Activated CD8-positive, alpha-beta T cell treated with anti-CD3 and anti-CD28 coated beads, Interleukin-2, amount 10 ng/mL, durations not matched to agents 7 days and 5 days (primary cell): ENCODE data around the gene BACH2. TPM values are rescaled to one million over a fixed set of nuclear protein-coding genes. Genes with fewer than 3 reads are reported as not detected.

Experiments
- ATAC-seq: fragments of 150-1000 bp; cut with Tn5 transposase; one replicate; pipeline ENCODE4 v1.10.0; 2021; ENCODE audit warnings: moderate library complexity
- CTCF ChIA-PET: fragments of 350-600 bp; sonication (Branson Sonifier 250); formaldehyde crosslinking; loops from one replicate; lab custom pipeline; 2021; ENCODE audit warnings: antibody characterized with exemption; lab: Charles Lee
- POLR2A ChIA-PET: fragments of 350-600 bp; sonication (Branson Sonifier 250); formaldehyde crosslinking; loops from one replicate; lab custom pipeline; 2021; ENCODE audit warnings: antibody characterized with exemption; lab: Charles Lee
- DNase-seq: peaks from one replicate; pipeline ENCODE4 v3.0.0-alpha.2; 2020
- H3K27ac Mint-ChIP-seq: one replicate; pipeline ENCODE4 v1.8.0; 2021; ENCODE audit warnings: mild to moderate bottlenecking, mixed read lengths
- H3K27me3 Mint-ChIP-seq: one replicate; pipeline ENCODE4 v1.8.0; 2021; ENCODE audit warnings: low read depth, mixed read lengths
- H3K36me3 Mint-ChIP-seq: one replicate; pipeline ENCODE4 v1.8.0; 2021; ENCODE audit warnings: low read depth, mixed read lengths
- H3K4me1 Mint-ChIP-seq: one replicate; pipeline ENCODE4 v1.8.0; 2021; ENCODE audit warnings: low read depth, mixed read lengths
- H3K4me3 Mint-ChIP-seq: one replicate; pipeline ENCODE4 v1.8.0; 2021; ENCODE audit warnings: mild to moderate bottlenecking, mixed read lengths
- H3K9me3 Mint-ChIP-seq: one replicate; pipeline ENCODE4 v1.8.0; 2022; ENCODE audit warnings: mixed read lengths; ENCODE audit not compliant: insufficient read depth
- total RNA-seq, 2 experiments: library from RNA; stranded (reverse); gene quantifications; one replicate each; pipeline ENCODE4 v1.2.3, GENCODE V29; 2021

The BACH2 gene
- total RNA-seq, 2 experiments from 2014 or later = 61.3 to 70.9 TPM

- ATAC-seq (no peak), DNase-seq (no peak)
- POLR2A ChIA-PET = interaction anchor here (0.8 kb wide), 1 partner anchor 100 kb away, joined by 3 read pairs; no protein-coding TSS in a partner anchor
- H3K4me3 Mint-ChIP-seq = no peak overlapping the region
- peaks cover 31% of the 10 kb centered on the region for H3K27me3 Mint-ChIP-seq
- H3K9me3 Mint-ChIP-seq = no peaks in the 10 kb centered on the region
- CTCF ChIA-PET = interaction anchor here (0.9 to 2.9 kb wide), 5 partner anchors 10 to 358 kb away, joined by 3 to 11 read pairs (median 6); no protein-coding TSS in a partner anchor
- peaks cover 8% of the 10 kb centered on the region for H3K36me3 Mint-ChIP-seq
- H3K4me1 Mint-ChIP-seq = peaks cover 11% of the 10 kb centered on the region
- H3K27ac Mint-ChIP-seq = no peak overlapping the region
These were observed 1.9 kb upstream of the BACH2 start for GRCh38 chr6:90298459-90299053.

GRCh38 chr6:90297867-90298381, 1.3 kb upstream of the BACH2 start:
- ChIA-PET POLR2A (interaction anchor here (0.9 kb wide), 1 partner anchor 46 kb away, joined by 3 read pairs; no protein-coding TSS in a partner anchor), CTCF (interaction anchor here (1.1 to 2.9 kb wide), 6 partner anchors 10 to 357 kb away, joined by 5 to 11 read pairs (median 7); no protein-coding TSS in a partner anchor)
- H3K27ac Mint-ChIP-seq = no peak overlapping the region

GRCh38 chr6:90297115-90297866, 648 bp upstream of the BACH2 start:
- H3K27ac Mint-ChIP-seq = no peak overlapping the region
- no peak for ATAC-seq
- ChIA-PET POLR2A (interaction anchor here (0.9 to 2.4 kb wide), 3 partner anchors 13 to 96 kb away, joined by 3 to 11 read pairs (median 3); no protein-coding TSS in a partner anchor), CTCF (interaction anchor here (0.6 to 2.9 kb wide), 6 partner anchors 9 to 357 kb away, joined by 3 to 11 read pairs (median 7); no protein-coding TSS in a partner anchor)
- peaks cover 13% of the 10 kb centered on the region for H3K36me3 Mint-ChIP-seq
- no peak for DNase-seq
- H3K4me3 Mint-ChIP-seq = peak overlapping the region; percentile 59
- H3K27me3 Mint-ChIP-seq = peaks cover 23% of the 10 kb centered on the region
- H3K4me1 Mint-ChIP-seq = peaks cover 24% of the 10 kb centered on the region
- H3K9me3 Mint-ChIP-seq = no peaks in the 10 kb centered on the region

More at GRCh38 chr6:90297867-90298381, 1.3 kb upstream of the BACH2 start:
- Mint-ChIP-seq H3K4me3 (peak overlapping the region; percentile 59), H3K27me3 (peaks cover 25% of the 10 kb centered on the region), H3K9me3 (no peaks in the 10 kb centered on the region), H3K36me3 (peaks cover 8% of the 10 kb centered on the region), H3K4me1 (peaks cover 18% of the 10 kb centered on the region)
- DNase-seq (no peak), ATAC-seq (no peak)

- ChIA-PET POLR2A (interaction anchor here (0.6 to 2.4 kb wide), 27 partner anchors 9 to 291 kb away, joined by 3 to 11 read pairs (median 5); no protein-coding TSS in a partner anchor), CTCF (interaction anchor here (0.7 to 1.5 kb wide), 11 partner anchors 10 to 355 kb away, joined by 3 to 15 read pairs (median 5); no protein-coding TSS in a partner anchor)
- peak overlapping the region; percentile 77 for H3K4me3 Mint-ChIP-seq
- peaks cover 38% of the 10 kb centered on the region for H3K4me1 Mint-ChIP-seq
- DNase-seq = peak; percentile 82
- peaks cover 17% of the 10 kb centered on the region for H3K27me3 Mint-ChIP-seq
- H3K27ac Mint-ChIP-seq = peak overlapping the region; percentile 84
- peak; percentile 50 for ATAC-seq
- no peaks in the 10 kb centered on the region for H3K9me3 Mint-ChIP-seq
- peaks cover 24% of the 10 kb centered on the region for H3K36me3 Mint-ChIP-seq
These were observed 746 bp downstream of the BACH2 start for GRCh38 chr6:90295854-90296340.

GRCh38 chr6:90294989-90295853, 1.4 kb downstream of the BACH2 start:
- H3K27ac Mint-ChIP-seq = peak overlapping the region; percentile 84
- peak overlapping the region; percentile 77 for H3K4me3 Mint-ChIP-seq
- CTCF ChIA-PET = interaction anchor here (0.7 to 3.0 kb wide), 18 partner anchors 9 to 355 kb away, joined by 3 to 30 read pairs (median 6); no protein-coding TSS in a partner anchor
- POLR2A ChIA-PET = interaction anchor here (0.6 to 2.4 kb wide), 30 partner anchors 8 to 292 kb away, joined by 3 to 17 read pairs (median 4); no protein-coding TSS in a partner anchor
- DNase-seq (peak; percentile 69), ATAC-seq (peak; percentile 43)
- no peaks in the 10 kb centered on the region for H3K9me3 Mint-ChIP-seq
- H3K4me1 Mint-ChIP-seq = peaks cover 45% of the 10 kb centered on the region
- peaks cover 14% of the 10 kb centered on the region for H3K27me3 Mint-ChIP-seq
- peaks cover 31% of the 10 kb centered on the region for H3K36me3 Mint-ChIP-seq

- CTCF ChIA-PET = interaction anchor here (0.6 to 3.0 kb wide), 10 partner anchors 10 to 940 kb away, joined by 3 to 30 read pairs (median 8); no protein-coding TSS in a partner anchor
- ATAC-seq = peak; percentile 10
- Mint-ChIP-seq H3K36me3 (peaks cover 36% of the 10 kb centered on the region), H3K9me3 (no peaks in the 10 kb centered on the region), H3K27ac (peak overlapping the region; percentile 84), H3K27me3 (peaks cover 8% of the 10 kb centered on the region), H3K4me1 (peaks cover 50% of the 10 kb centered on the region), H3K4me3 (peak overlapping the region; percentile 77)
- DNase-seq = peak; percentile 74
- POLR2A ChIA-PET = interaction anchor here (0.6 to 2.4 kb wide), 14 partner anchors 10 to 185 kb away, joined by 3 to 17 read pairs (median 4); no protein-coding TSS in a partner anchor
These were observed 2.0 kb downstream of the BACH2 start for GRCh38 chr6:90294614-90294988.

- ChIA-PET CTCF (interaction anchor here (0.6 to 3.0 kb wide), 15 partner anchors 10 to 939 kb away, joined by 3 to 30 read pairs (median 3); no protein-coding TSS in a partner anchor), POLR2A (interaction anchor here (0.6 to 2.4 kb wide), 15 partner anchors 9 to 185 kb away, joined by 3 to 17 read pairs (median 4); no protein-coding TSS in a partner anchor)
- ATAC-seq (no peak), DNase-seq (no peak)
- H3K27ac Mint-ChIP-seq = peak overlapping the region; percentile 84
- H3K36me3 Mint-ChIP-seq = peaks cover 41% of the 10 kb centered on the region
- H3K9me3 Mint-ChIP-seq = no peaks in the 10 kb centered on the region
- peaks cover 5% of the 10 kb centered on the region for H3K27me3 Mint-ChIP-seq
- H3K4me1 Mint-ChIP-seq = peaks cover 55% of the 10 kb centered on the region
- peak overlapping the region; percentile 77 for H3K4me3 Mint-ChIP-seq
These were observed 2.6 kb downstream of the BACH2 start for GRCh38 chr6:90294008-90294511.

GRCh38 chr6:90293319-90293953, 3.2 kb downstream of the BACH2 start:
- POLR2A ChIA-PET = interaction anchor here (1.0 to 2.3 kb wide), 12 partner anchors 8 to 341 kb away, joined by 3 to 17 read pairs (median 4); no protein-coding TSS in a partner anchor
- H3K4me1 Mint-ChIP-seq = peaks cover 61% of the 10 kb centered on the region
- H3K36me3 Mint-ChIP-seq = peaks cover 45% of the 10 kb centered on the region
- peaks cover 2% of the 10 kb centered on the region for H3K27me3 Mint-ChIP-seq
- no peak for ATAC-seq
- peak overlapping the region; percentile 77 for H3K4me3 Mint-ChIP-seq
- no peaks in the 10 kb centered on the region for H3K9me3 Mint-ChIP-seq
- peak overlapping the region; percentile 84 for H3K27ac Mint-ChIP-seq
- DNase-seq = no peak
- CTCF ChIA-PET = interaction anchor here (0.8 to 3.0 kb wide), 17 partner anchors 9 to 353 kb away, joined by 3 to 30 read pairs (median 3); no protein-coding TSS in a partner anchor

- ChIA-PET CTCF (interaction anchor here (0.8 to 8.3 kb wide), 7 partner anchors 18 to 351 kb away, joined by 3 to 253 read pairs (median 5); no protein-coding TSS in a partner anchor), POLR2A (interaction anchor here (1.2 to 1.9 kb wide), 3 partner anchors 17 to 183 kb away, joined by 3 to 7 read pairs (median 4); no protein-coding TSS in a partner anchor)
- no peak for ATAC-seq
These were observed 5.1 kb downstream of the BACH2 start for GRCh38 chr6:90291565-90291964.

More at GRCh38 chr6:90291565-90291964, 5.1 kb downstream of the BACH2 start:
- peaks cover 64% of the 10 kb centered on the region for H3K36me3 Mint-ChIP-seq
- DNase-seq = no peak
- peaks cover 12% of the 10 kb centered on the region for H3K9me3 Mint-ChIP-seq
- no peaks in the 10 kb centered on the region for H3K27me3 Mint-ChIP-seq
- H3K4me3 Mint-ChIP-seq = peak overlapping the region; percentile 77
- peak overlapping the region; percentile 84 for H3K27ac Mint-ChIP-seq
- peaks cover 75% of the 10 kb centered on the region for H3K4me1 Mint-ChIP-seq
